ENCODE measurements around the gene GAS2. TPM values are rescaled to one million over a fixed set of nuclear protein-coding genes. Genes with fewer than 3 reads are reported as not detected.
"Not testable (repeated sequence)": the region's sequence is repeated elsewhere in the genome, so short reads cannot be mapped to it uniquely, and the experiment has no call there.

Gene GAS2
- total RNA-seq, 1 donor from 2014 or later, result 1.7 TPM

DNA sequence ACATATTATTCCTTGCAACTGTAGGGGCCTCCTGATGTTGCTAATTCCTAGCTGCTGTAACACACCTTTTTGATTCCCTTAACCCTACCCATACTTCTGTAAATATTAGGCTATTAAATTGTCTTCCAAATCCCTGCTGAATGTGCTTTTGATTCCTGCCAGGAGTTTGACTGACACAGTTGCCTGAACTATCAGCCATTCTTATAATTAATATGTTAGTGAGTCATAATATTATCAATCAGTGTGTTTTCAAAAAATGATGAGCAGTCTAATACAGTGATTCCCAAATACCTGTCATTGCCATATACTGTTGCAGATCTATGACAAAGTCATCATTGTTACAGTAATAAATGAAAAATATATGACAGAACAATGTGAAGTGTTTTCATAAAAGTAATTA is 24.9 kb upstream of the GAS2 start:
- Histone ChIP-seq H3K4me3 (no peak overlapping the region), H3K9me3 (no peaks in the 10 kb centered on the region), H3K27me3 (no peaks in the 10 kb centered on the region), H3K27ac (no peak overlapping the region), H3K4me1 (no peaks in the 10 kb centered on the region), H3K36me3 (no peaks in the 10 kb centered on the region)
- DNase-seq (no peak), ATAC-seq (no peak)
- TF ChIP-seq, protein P1, sequence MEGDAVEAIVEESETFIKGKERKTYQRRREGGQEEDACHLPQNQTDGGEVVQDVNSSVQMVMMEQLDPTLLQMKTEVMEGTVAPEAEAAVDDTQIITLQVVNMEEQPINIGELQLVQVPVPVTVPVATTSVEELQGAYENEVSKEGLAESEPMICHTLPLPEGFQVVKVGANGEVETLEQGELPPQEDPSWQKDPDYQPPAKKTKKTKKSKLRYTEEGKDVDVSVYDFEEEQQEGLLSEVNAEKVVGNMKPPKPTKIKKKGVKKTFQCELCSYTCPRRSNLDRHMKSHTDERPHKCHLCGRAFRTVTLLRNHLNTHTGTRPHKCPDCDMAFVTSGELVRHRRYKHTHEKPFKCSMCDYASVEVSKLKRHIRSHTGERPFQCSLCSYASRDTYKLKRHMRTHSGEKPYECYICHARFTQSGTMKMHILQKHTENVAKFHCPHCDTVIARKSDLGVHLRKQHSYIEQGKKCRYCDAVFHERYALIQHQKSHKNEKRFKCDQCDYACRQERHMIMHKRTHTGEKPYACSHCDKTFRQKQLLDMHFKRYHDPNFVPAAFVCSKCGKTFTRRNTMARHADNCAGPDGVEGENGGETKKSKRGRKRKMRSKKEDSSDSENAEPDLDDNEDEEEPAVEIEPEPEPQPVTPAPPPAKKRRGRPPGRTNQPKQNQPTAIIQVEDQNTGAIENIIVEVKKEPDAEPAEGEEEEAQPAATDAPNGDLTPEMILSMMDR (IDR thresholded peaks at IDR 0.05), result no peak
- intact Hi-C loops (cut with DNase I), result no loop called here

DNA sequence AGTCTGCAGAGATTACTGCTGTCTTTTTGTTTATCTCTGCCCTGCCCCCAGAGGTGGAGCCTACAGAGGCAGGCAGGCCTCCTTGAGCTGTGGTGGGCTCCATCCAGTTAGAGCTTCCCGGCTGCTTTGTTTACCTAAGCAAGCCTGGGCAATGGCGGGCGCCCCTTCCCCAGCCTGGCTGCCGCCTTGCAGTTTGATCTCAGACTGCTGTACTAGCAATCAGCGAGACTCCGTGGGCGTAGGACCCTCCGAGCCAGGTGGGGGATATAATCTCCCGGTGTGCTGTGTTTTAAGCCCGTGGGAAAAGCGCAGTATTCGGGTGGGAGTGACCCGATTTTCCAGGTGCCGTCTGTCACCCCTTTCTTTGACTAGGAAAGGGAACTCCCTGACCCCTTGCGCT is 14.1 kb upstream of the GAS2 start:
- H3K27ac ChIP-seq; H3K4me1 ChIP-seq; ATAC-seq; H3K36me3 ChIP-seq; H3K27me3 ChIP-seq; H3K9me3 ChIP-seq; DNase-seq; H3K4me3 ChIP-seq; intact Hi-C loops (cut with DNase I): not testable (repeated sequence)

DNA sequence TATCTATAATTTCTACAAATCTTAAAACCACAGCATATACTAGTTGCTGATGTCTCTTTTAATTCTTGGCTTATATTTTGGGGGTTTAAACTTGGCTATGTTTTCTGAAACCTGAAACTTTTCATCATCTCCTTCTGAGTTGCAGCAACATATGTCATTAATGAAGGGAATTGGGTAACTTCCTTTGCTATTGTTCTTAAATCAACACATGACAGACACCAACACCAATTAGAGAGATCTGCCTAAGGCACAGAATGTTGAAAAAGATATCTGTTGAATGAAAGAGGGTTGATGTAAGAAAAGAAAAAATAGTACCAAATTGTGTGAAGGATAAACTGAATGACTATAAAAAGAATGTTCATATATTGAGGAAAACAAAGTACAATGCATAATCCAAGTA is 10.3 kb upstream of the GAS2 start:
- H3K4me1 ChIP-seq, result no peaks in the 10 kb centered on the region
- ATAC-seq (no peak), DNase-seq (no peak)
- H3K9me3 ChIP-seq, result no peaks in the 10 kb centered on the region
- H3K27ac ChIP-seq, result no peak overlapping the region
- TF ChIP-seq, protein P1 (IDR thresholded peaks at IDR 0.05), result no peak
- H3K36me3 ChIP-seq, result no peaks in the 10 kb centered on the region
- no peaks in the 10 kb centered on the region for H3K27me3 ChIP-seq
- intact Hi-C loops (cut with DNase I), result no loop called here
- no peak overlapping the region for H3K4me3 ChIP-seq

DNA sequence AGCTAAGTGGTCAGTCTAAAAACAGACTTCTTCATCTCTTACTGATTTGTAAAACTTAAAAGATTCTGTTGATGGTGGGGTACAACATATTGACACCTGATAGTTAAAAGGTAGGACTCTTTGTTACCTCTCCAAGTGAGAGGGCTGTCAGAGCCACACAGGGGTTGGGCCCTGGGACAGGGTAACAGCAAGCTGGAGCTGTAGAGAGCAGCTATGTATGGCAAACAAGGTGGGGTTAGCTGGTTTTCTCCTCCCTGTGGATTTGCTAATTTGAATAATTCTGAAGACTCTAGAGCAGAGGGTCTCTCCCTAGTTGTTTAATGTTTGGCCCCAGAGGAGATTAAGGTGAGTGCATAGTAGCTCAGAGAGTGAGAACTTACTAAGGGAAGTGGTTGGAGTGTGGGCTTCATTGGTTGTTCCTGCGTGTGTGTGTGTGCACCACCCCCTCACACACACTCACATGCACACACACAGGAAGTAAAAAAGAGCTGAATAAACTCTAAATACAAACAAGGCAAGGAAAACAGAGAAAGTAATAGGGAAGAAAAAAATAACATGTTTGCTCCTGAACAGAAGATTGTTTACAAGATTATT is 9.2 kb upstream of the GAS2 start:
- H3K27me3 ChIP-seq, result no peaks in the 10 kb centered on the region
- H3K4me3 ChIP-seq, result no peak overlapping the region
- H3K27ac ChIP-seq, result no peak overlapping the region
- intact Hi-C loops (cut with DNase I), result no loop called here
- H3K9me3 ChIP-seq, result no peaks in the 10 kb centered on the region
- no peaks in the 10 kb centered on the region for H3K36me3 ChIP-seq
- DNase-seq (no peak), ATAC-seq (peak; percentile 55)
- no peaks in the 10 kb centered on the region for H3K4me1 ChIP-seq
- TF ChIP-seq, protein P1 (IDR thresholded peaks at IDR 0.05), result no peak

DNA sequence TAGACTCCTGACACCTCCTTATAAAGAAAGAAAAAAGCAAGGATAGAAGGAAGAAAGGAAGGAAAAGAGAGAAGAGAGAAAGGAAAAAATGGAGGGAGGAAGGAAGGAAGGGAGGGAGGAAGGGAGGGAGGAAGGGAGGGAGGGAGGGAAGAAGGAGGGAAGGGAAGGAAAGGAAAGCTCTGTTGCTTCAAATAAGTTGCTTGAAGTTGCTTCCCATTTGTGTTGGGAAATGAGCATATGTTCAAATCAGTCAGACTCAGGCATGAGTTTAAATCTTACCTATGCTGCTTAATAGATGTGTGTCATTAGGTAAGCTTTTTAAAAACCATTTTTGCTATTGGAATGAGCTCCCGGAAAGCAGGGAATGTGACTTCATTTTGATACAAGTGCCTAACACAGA is 6.6 kb upstream of the GAS2 start:
- TF ChIP-seq, protein P1 (IDR thresholded peaks at IDR 0.05), result no peak
- DNase-seq (no peak), ATAC-seq (no peak)
- no peak overlapping the region for H3K27ac ChIP-seq
- H3K9me3 ChIP-seq, result no peaks in the 10 kb centered on the region
- H3K4me1 ChIP-seq, result no peaks in the 10 kb centered on the region
- H3K36me3 ChIP-seq, result no peaks in the 10 kb centered on the region
- H3K27me3 ChIP-seq, result peaks cover 3% of the 10 kb centered on the region
- no peak overlapping the region for H3K4me3 ChIP-seq
- intact Hi-C loops (cut with DNase I), result no loop called here

DNA sequence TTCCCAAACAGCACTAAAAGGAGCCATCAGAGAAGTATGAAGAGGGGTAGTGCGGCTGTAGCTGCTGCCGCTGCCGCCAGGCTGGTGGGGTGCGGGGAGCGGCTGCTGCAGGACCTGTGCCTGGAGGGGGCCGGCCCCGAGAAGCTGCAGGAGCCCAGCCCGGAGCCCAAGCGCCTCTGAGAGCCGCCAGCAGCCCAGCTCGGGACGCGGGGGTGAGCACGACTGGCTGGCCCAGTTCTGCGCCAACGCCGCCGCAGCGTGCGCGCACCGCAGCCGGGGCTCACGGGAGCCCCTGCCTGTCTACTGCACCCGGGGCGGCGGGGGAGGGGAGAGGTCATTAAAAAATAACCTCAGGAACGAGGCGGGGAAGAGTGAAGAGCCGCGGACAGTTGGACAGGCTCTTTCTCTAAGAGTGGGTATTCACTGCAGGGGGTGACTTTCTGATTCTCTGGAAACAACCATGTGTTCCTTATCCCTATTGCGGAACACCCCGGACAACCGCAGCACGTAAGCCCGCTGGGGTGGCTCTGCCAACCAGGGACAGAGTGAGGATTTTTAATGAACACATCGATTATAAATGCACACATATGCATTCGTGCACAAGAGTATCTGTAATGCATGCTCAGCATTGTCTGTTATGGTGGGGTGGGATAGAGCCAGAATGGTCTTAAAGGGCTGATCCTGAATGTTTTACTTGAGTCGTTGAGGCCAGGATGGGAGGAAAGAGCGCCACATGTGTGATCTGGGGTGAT is 453 bp downstream of the GAS2 start:
- intact Hi-C loops (cut with DNase I), result no loop called here
- H3K4me3 ChIP-seq, result peak overlapping the region; percentile 41
- H3K4me1 ChIP-seq, result peaks cover 6% of the 10 kb centered on the region
- ATAC-seq (peak; percentile 67), DNase-seq (peak; percentile 68)
- H3K36me3 ChIP-seq, result no peaks in the 10 kb centered on the region
- TF ChIP-seq, protein P1 (IDR thresholded peaks at IDR 0.05), result no peak
- H3K9me3 ChIP-seq, result no peaks in the 10 kb centered on the region
- H3K27me3 ChIP-seq, result peaks cover 35% of the 10 kb centered on the region
- no peak overlapping the region for H3K27ac ChIP-seq

Data from upper lobe of right lung (tissue), 1 donor.